LNCAP (cell line): ENCODE data around the gene PRDM13.

Experiments used
- CTCF ChIP-seq: fragments of 450-650 bp; IDR thresholded peaks from 2 replicates; pipeline ENCODE4 v1.5.1; 2017; ENCODE audit warnings: mild to moderate bottlenecking

PRDM13 gene

GRCh38 chr6:99605911-99606655, 550 bp upstream of the PRDM13 start:
- TF ChIP-seq CTCF = no peak

DNA sequence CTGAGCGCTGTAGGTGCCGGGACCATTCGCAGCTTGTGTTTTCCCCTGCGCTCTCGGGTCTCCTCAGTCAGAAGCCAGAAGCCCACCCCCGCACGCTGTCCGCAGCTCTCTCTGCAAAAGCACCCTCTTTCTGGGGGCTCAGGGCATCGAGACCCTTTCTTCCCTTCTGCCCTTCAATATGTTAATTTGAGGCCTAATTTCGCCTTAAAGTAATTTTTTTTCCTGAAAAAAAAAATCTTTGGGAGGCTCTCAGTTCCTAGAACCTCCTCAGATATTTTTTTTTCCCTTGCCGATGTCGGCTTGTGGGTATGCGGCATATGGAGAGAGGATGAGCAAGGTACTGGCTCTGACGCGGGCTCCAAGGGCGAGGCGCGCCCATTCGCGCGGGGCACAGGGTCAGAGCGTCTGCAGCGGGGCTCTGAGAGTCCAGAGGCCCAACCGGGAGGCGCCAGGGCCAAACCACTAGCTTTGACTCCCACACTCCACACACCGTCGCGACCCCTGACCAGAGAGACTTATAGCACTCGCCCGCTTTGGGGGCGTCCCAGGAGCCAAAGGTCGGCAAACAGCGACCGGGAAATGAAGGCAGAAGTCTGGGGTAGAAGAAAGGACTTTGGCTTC, 893 bp downstream of the PRDM13 start:
- no peak for TF ChIP-seq CTCF

DNA sequence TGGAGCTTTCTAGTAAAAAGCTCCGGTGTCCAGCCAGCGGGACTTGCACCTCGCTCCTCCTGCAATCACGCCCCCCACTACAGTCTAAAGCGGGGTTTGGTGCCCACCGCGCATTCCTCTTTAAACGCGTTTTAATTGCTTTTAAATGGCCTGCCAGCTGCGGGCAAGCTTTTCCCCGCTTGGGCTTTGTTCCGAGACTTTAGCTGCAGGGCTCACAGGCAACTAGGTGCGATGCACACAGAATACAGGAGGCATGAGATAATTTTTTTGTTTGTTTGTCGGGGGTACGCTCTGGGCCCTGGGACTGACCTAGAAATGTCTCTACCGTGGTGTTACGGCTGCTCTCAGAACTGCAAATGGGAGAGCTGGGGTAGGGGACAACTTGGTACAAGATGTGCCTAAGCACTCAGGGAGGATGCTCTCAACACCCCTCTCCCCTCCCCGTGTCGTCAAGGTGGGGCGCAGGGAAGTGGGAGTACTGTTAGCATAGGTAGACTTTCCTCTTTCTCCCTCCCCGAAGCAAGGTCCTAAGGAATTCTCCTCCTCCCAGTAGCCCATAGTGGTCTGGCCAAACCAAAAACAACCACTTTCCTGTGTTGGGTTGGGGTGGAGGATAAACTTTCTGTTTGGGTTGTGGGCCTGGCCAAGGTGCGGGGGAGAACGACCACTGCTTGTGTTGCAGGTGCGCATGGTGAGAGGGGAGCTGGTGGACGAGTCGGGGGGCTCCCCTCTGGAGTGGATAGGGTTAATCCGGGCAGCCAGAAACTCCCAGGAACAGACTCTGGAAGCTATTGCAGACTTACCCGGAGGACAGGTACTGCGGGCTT, 1.6 kb downstream of the PRDM13 start:
- TF ChIP-seq CTCF = no peak

DNA sequence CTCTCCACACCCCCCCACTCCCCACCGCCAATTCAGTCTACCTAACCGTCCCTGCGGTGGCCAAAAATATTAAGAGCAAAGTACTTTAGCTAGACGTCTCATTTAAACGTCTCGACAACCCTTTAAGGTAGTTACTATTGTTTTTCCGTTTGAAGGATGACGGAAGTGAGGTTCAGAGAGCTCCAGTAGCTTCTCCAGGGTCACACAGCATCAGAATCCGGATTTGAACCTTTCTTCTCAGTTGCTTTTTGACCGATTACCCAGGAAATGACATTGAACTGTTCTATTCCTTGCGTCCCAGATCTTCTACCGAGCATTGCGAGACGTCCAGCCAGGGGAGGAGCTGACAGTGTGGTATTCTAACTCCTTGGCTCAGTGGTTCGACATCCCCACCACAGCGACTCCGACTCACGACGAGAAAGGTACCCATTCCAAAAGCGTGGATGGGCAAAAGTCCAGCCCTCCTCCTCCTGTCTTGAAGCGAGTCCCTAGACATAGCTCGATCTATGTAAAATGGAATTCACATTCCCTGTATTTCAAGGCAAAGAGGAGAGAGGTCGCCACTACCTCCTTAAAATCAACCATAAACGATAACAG, 2.4 kb downstream of the PRDM13 start:
- TF ChIP-seq CTCF = no peak

- TF ChIP-seq CTCF = no peak
Measured at GRCh38 chr6:99609905-99610489, 3.4 kb downstream of the PRDM13 start.

GRCh38 chr6:99611148-99611547, 4.5 kb downstream of the PRDM13 start:
- no peak for TF ChIP-seq CTCF
